Hematopoietic multipotent progenitor cell (in vitro differentiated cells): Measurements from ENCODE around the gene OSBPL6. TPM values are rescaled to one million over a fixed set of nuclear protein-coding genes. Genes with fewer than 3 reads are reported as not detected.
"Not testable (repeated sequence)": the region's sequence is repeated elsewhere in the genome, so short reads cannot be mapped to it uniquely, and the experiment has no call there.

Experiments
- DNase-seq, 3 donors: peaks; one replicate each; pipeline ENCODE4 v3.0.0-alpha.2; 2011 to 2015; ENCODE audit warnings: low read depth in 2 of 3, low spot score in 2 of 3
- total RNA-seq: library from RNA; depleted of rRNA; stranded (reverse); fragments of >200 nt; gene quantifications from one replicate; pipeline ENCODE4 v1.2.3, GENCODE V29; 2012

OSBPL6 gene
- total RNA-seq, 1 donor, result 0.27 TPM

GRCh38 chr2:178422097-178422496 is 227.8 kb downstream of the OSBPL6 start:
- no peak for DNase-seq

GRCh38 chr2:178423746-178424145 is 229.4 kb downstream of the OSBPL6 start:
- DNase-seq, result not testable (repeated sequence)

- no peak for DNase-seq
Measured at GRCh38 chr2:178425255-178425827, 231.0 kb downstream of the OSBPL6 start.

GRCh38 chr2:178426388-178426787 is 232.1 kb downstream of the OSBPL6 start:
- DNase-seq, result no peak

GRCh38 chr2:178427458-178427857 is 233.1 kb downstream of the OSBPL6 start:
- no peak for DNase-seq

- DNase-seq, result no peak
Measured at GRCh38 chr2:178428396-178428806, 234.1 kb downstream of the OSBPL6 start.

GRCh38 chr2:178429336-178429735 is 235.0 kb downstream of the OSBPL6 start:
- DNase-seq, result no peak

- no peak for DNase-seq
Measured at GRCh38 chr2:178436662-178437061, 242.3 kb downstream of the OSBPL6 start.

- no peak for DNase-seq
Measured at GRCh38 chr2:178441426-178441825, 247.1 kb downstream of the OSBPL6 start.

GRCh38 chr2:178448968-178449661 is 254.8 kb downstream of the OSBPL6 start:
- no peak for DNase-seq

GRCh38 chr2:178449700-178450523 is 255.6 kb downstream of the OSBPL6 start:
- peak in 1 of 3 donors; percentile 6 for DNase-seq

- DNase-seq, result peak in 1 of 3 donors; percentile 70
Measured at GRCh38 chr2:178450524-178450773, 256.1 kb downstream of the OSBPL6 start.

GRCh38 chr2:178450774-178451525 is 256.6 kb downstream of the OSBPL6 start, which contains the start of the genes PJVK and PRKRA:
Gene PJVK (plus strand): TSS chr2:178451378. CDS start chr2:178453410, 2,032 bp downstream.
Gene PRKRA (minus strand): TSS chr2:178451175. CDS start chr2:178451030, 145 bp downstream.
- DNase-seq, result peak; percentile 85 to 97 (median 97)

GRCh38 chr2:178452334-178452733 is 258.0 kb downstream of the OSBPL6 start:
- DNase-seq, result no peak

Other genes starting within 250 kb of the OSBPL6 start
- gene PDE11A, start 121.7 kb upstream of the OSBPL6 start, total RNA-seq, result under 0.01 TPM
- 12.4 TPM for gene RBM45, start 82.1 kb upstream of the OSBPL6 start, total RNA-seq